Measurements from ENCODE around the gene LRRC4B.

The LRRC4B gene

GRCh38 chr19:50569938-50570540 lies 1.8 kb upstream of the LRRC4B start:
- no peak for DNase-seq

GRCh38 chr19:50568728-50569698 lies 778 bp upstream of the LRRC4B start:
- DNase-seq, result no peak

- DNase-seq, result peak in 1 of 3 donors; percentile 16
These were observed 988 bp downstream of the LRRC4B start for GRCh38 chr19:50567052-50567841.

- DNase-seq, result peak; percentile 17 to 60 (median 21)
These were observed 2.0 kb downstream of the LRRC4B start for GRCh38 chr19:50565984-50566903.

GRCh38 chr19:50564229-50565105 lies 3.8 kb downstream of the LRRC4B start:
- no peak for DNase-seq

GRCh38 chr19:50563597-50563996 lies 4.6 kb downstream of the LRRC4B start:
- no peak for DNase-seq

- DNase-seq, result no peak
These were observed 5.2 kb downstream of the LRRC4B start for GRCh38 chr19:50562996-50563395.

GRCh38 chr19:50562329-50562728 lies 5.9 kb downstream of the LRRC4B start:
- no peak for DNase-seq

GRCh38 chr19:50559636-50560035 lies 8.6 kb downstream of the LRRC4B start:
- DNase-seq, result no peak

GRCh38 chr19:50558449-50558848 lies 9.8 kb downstream of the LRRC4B start:
- DNase-seq, result no peak

GRCh38 chr19:50558039-50558438 lies 10.2 kb downstream of the LRRC4B start:
- no peak for DNase-seq

GRCh38 chr19:50557009-50557613 lies 11.1 kb downstream of the LRRC4B start:
- no peak for DNase-seq

- peak; percentile 72 to 89 (median 77) for DNase-seq
These were observed 11.8 kb downstream of the LRRC4B start for GRCh38 chr19:50556282-50557008.

- no peak for DNase-seq
These were observed 12.6 kb downstream of the LRRC4B start for GRCh38 chr19:50555450-50556281.

GRCh38 chr19:50555033-50555432 lies 13.2 kb downstream of the LRRC4B start:
- no peak for DNase-seq

- DNase-seq, result no peak
These were observed 14.0 kb downstream of the LRRC4B start for GRCh38 chr19:50554212-50554611.

GRCh38 chr19:50553134-50553703 lies 15.0 kb downstream of the LRRC4B start:
- DNase-seq, result no peak

- no peak for DNase-seq
These were observed 15.7 kb downstream of the LRRC4B start for GRCh38 chr19:50552540-50552939.
